Thyroid gland (tissue), 4 donors: Measurements from ENCODE around the gene SNRPA. TPM values are rescaled to one million over a fixed set of nuclear protein-coding genes. Genes with fewer than 3 reads are reported as not detected.

Experiments
- DNase-seq, 2 donors: peaks; one replicate each; pipeline ENCODE4 v3.0.0-alpha.2; 2019
- H3K27ac ChIP-seq, 3 donors: fragments of 200-600 bp; sonication (generic); 1 replicate in 2 of 3; 2 replicates in 1 of 3; pipeline ENCODE4 v1.5.1; 2016 to 2019; ENCODE audit warnings: mild to moderate bottlenecking in 1 of 3, moderate library complexity in 1 of 3
- H3K27me3 ChIP-seq: fragments of 200-600 bp; sonication (generic); one replicate; pipeline ENCODE4 v1.5.1; 2019
- H3K36me3 ChIP-seq, 2 donors: fragments of 200-600 bp; sonication (generic); one replicate each; pipeline ENCODE4 v1.5.1; 2016 to 2019
- H3K4me1 ChIP-seq, 2 donors: fragments of 200-600 bp; sonication (generic); one replicate each; pipeline ENCODE4 v1.5.1; 2017 to 2019
- H3K4me3 ChIP-seq, 3 donors: fragments of 200-600 bp; sonication (generic); replicated peaks in 1 of 3; 1 replicate in 2 of 3; 2 replicates in 1 of 3; pipeline ENCODE4 v1.5.1; 2016; ENCODE audit warnings: mild to moderate bottlenecking in 1 of 3
- H3K9me3 ChIP-seq: fragments of 200-600 bp; sonication (generic); one replicate; pipeline ENCODE4 v1.5.1; 2017
- CTCF ChIP-seq, 6 experiments: fragments of 200-600 bp in 3 of 6; fragments of 450-650 bp in 3 of 6; sonication (generic) in 3 of 6; IDR thresholded peaks; one replicate each; pipeline ENCODE4 v1.5.1; 2016 to 2019; ENCODE audit warnings: antibody characterized with exemption in 6 of 6, mild to moderate bottlenecking in 2 of 6, inconsistent platforms in 1 of 6, moderate library complexity in 1 of 6
- POLR2A ChIP-seq, 2 donors: fragments of 450-650 bp; IDR thresholded peaks; one replicate each; pipeline ENCODE4 v1.6.1; 2017; ENCODE audit warnings: antibody characterized with exemption in 2 of 2, mild to moderate bottlenecking in 2 of 2, moderate library complexity in 1 of 2
- WGBS, 2 donors: methylation state at CpG; one replicate each; pipeline ENCODE4 v1.1.5; 2017; 5-methylcytosine and 5-hydroxymethylcytosine counted together
- intact Hi-C: fragments of 100-400 bp; cut with DNase I; formaldehyde crosslinking; loops from one replicate; pipeline ENCODE4 v1.15.1; 2023
- total RNA-seq, 4 donors: library from RNA; depleted of rRNA; stranded (reverse); fragments of >200 nt; gene quantifications; one replicate each; pipeline ENCODE4 v1.2.3, GENCODE V29; 2016

The SNRPA gene
- total RNA-seq, 4 donors from 2014 or later, result 38.2 to 80.5 (median 55.1) TPM

- DNase-seq, result no peak
- Histone ChIP-seq H3K27me3 (no peaks in the 10 kb centered on the region), H3K27ac (peak overlapping the region; percentile 37 to 85 (median 79)), H3K9me3 (no peaks in the 10 kb centered on the region), H3K36me3 (peaks cover 21 to 33% of the 10 kb centered on the region in 2 donors), H3K4me1 (peaks cover 58 to 93% of the 10 kb centered on the region in 2 donors), H3K4me3 (no peak overlapping the region)
- intact Hi-C loops, result loop anchor here (5.0 kb wide), 1 partner anchor 53 kb away; the partner anchor contains the start of genes ACTMAP and SNRPA
- 32 to 44% methylated on average over 6 to 7 of the region's 7 CpGs for WGBS, 2 donors
- TF ChIP-seq CTCF (IDR thresholded peaks at IDR 0.05), result no peak
- TF ChIP-seq POLR2A (IDR thresholded peaks at IDR 0.05), result no peak
Observed at GRCh38 chr19:40804783-40805242, 53.8 kb downstream of the SNRPA start.

- WGBS, 2 donors, result 67 to 80% methylated on average over 2 of the region's 2 CpGs
- Histone ChIP-seq H3K27ac (peak overlapping the region; percentile 57 to 85 (median 79)), H3K4me1 (peaks cover 53 to 92% of the 10 kb centered on the region in 2 donors), H3K36me3 (peaks cover 21 to 31% of the 10 kb centered on the region in 2 donors), H3K4me3 (no peak overlapping the region), H3K27me3 (no peaks in the 10 kb centered on the region), H3K9me3 (no peaks in the 10 kb centered on the region)
- DNase-seq, result peak; percentile 87
- TF ChIP-seq POLR2A (IDR thresholded peaks at IDR 0.05), result no peak
- no peak for TF ChIP-seq CTCF (IDR thresholded peaks at IDR 0.05)
- intact Hi-C loops, result no loop called here
Observed at GRCh38 chr19:40805258-40805868, 54.4 kb downstream of the SNRPA start.

- intact Hi-C loops, result no loop called here
- no peak overlapping the region for H3K4me3 ChIP-seq
Observed at GRCh38 chr19:40806423-40807146, 55.6 kb downstream of the SNRPA start.

GRCh38 chr19:40807147-40808020 lies 56.4 kb downstream of the SNRPA start:
- no peak overlapping the region for H3K4me3 ChIP-seq
- peak overlapping the region in 1 of 3 donors; percentile 85 for H3K27ac ChIP-seq
- H3K27me3 ChIP-seq, result no peaks in the 10 kb centered on the region
- TF ChIP-seq POLR2A (IDR thresholded peaks at IDR 0.05) (no peak), CTCF (IDR thresholded peaks at IDR 0.05) (peak in 3 of 6 experiments; percentile 11 to 25 (median 23))
- intact Hi-C loops, result no loop called here
- H3K4me1 ChIP-seq, result peaks cover 48 to 90% of the 10 kb centered on the region in 2 donors
- peaks cover 13 to 22% of the 10 kb centered on the region in 2 donors for H3K36me3 ChIP-seq
- DNase-seq, result peak; percentile 39 to 42
- H3K9me3 ChIP-seq, result no peaks in the 10 kb centered on the region
- 70 to 76% methylated on average over 16 to 17 of the region's 18 CpGs for WGBS, 2 donors

More at GRCh38 chr19:40806423-40807146, 55.6 kb downstream of the SNRPA start:
- Histone ChIP-seq H3K27ac (peak overlapping the region in 2 of 3 donors; percentile 79 to 85), H3K4me1 (peaks cover 47 to 90% of the 10 kb centered on the region in 2 donors), H3K9me3 (no peaks in the 10 kb centered on the region), H3K36me3 (peaks cover 13 to 22% of the 10 kb centered on the region in 2 donors), H3K27me3 (no peaks in the 10 kb centered on the region)
- WGBS, 2 donors, result 49% methylated on average over 25 to 26 of the region's 26 CpGs
- TF ChIP-seq POLR2A (IDR thresholded peaks at IDR 0.05) (no peak), CTCF (IDR thresholded peaks at IDR 0.05) (peak in 5 of 6 experiments; percentile 33 to 56 (median 44))
- peak; percentile 53 to 54 for DNase-seq
